RWPE2 (cell line): ENCODE results near the gene FAU.

ENCODE experiments used
- ATAC-seq: fragments of 200-7000 bp; cut with Tn5 transposase; 3 replicates; pipeline ENCODE4 v1.9.1; 2021; ENCODE audit warnings: low read depth
- DNase-seq: peaks from one replicate; pipeline ENCODE4 v3.0.0-alpha.2; 2020; ENCODE audit warnings: low spot score
- H3K27ac ChIP-seq: fragments of 450-650 bp; 2 replicates; pipeline ENCODE4 v1.5.1; 2017; ENCODE audit warnings: mild to moderate bottlenecking; ENCODE audit not compliant: poor library complexity, severe bottlenecking
- H3K27me3 ChIP-seq: fragments of 250-450 bp; sonication (Bioruptor Pico); 2 replicates; pipeline ENCODE4 v1.5.1; 2021; ENCODE audit warnings: mild to moderate bottlenecking, moderate library complexity; ENCODE audit not compliant: insufficient read depth, poor library complexity, severe bottlenecking
- H3K36me3 ChIP-seq: fragments of 250-450 bp; sonication (Bioruptor Pico); 2 replicates; pipeline ENCODE4 v1.5.1; 2020; ENCODE audit warnings: low read depth, mild to moderate bottlenecking, moderate library complexity
- H3K4me1 ChIP-seq: fragments of 250-450 bp; sonication (Bioruptor Pico); 2 replicates; pipeline ENCODE4 v1.5.1; 2021; ENCODE audit warnings: mild to moderate bottlenecking, moderate library complexity; ENCODE audit not compliant: insufficient read depth, poor library complexity, severe bottlenecking
- H3K4me3 ChIP-seq: fragments of 250-450 bp; sonication (Bioruptor Pico); 2 replicates; pipeline ENCODE4 v1.5.1; 2021; ENCODE audit warnings: mild to moderate bottlenecking, moderate library complexity; ENCODE audit not compliant: severe bottlenecking
- H3K9me3 ChIP-seq: fragments of 250-450 bp; sonication (Bioruptor Pico); 2 replicates; pipeline ENCODE4 v1.5.1; 2021; ENCODE audit warnings: mild to moderate bottlenecking, moderate library complexity; ENCODE audit not compliant: severe bottlenecking
- TF ChIP-seq, protein P1 (sequence below): fragments of 450-650 bp; IDR thresholded peaks from one replicate; pipeline ENCODE4 v1.5.1; 2017; ENCODE audit warnings: mild to moderate bottlenecking, moderate library complexity; ENCODE audit not compliant: poor library complexity, severe bottlenecking

The FAU gene

DNA sequence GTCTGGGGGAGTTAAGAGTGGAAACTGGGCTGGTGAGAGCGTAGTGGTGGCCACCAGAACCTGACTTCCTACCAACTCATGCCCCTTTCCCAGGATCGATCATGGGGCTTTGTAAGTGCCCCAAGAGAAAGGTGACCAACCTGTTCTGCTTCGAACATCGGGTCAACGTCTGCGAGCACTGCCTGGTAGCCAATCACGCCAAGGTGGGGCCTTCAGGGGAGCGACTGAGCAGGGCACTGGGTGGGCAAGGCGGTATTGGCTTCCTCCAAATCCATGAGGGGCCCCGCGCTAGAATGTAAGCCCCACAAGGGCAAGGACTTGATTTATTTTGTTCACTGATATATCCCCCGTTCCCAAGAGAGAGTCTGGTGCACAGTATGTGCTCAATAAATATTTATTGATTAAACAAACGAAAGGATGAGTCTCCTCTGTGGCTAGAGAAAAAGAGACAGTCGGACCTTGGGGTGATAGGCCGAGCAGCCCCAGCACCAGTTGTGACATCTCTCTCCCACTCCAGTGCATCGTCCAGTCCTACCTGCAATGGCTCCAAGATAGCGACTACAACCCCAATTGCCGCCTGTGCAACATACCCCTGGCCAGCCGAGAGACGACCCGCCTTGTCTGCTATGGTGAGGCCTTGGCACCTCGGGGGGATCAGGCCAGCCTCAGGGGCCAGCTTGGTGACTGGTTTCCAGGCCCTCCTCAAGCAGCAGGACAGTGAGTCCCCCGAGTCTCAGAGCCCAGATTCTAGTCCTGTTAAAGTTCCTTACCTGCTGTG lies 37.1 kb downstream of the FAU start:
- DNase-seq (no peak), ATAC-seq (peak; percentile 3; the same call in 1 of the 3 replicates)
- Histone ChIP-seq H3K9me3 (no peaks in the 10 kb centered on the region), H3K36me3 (peaks cover 55% of the 10 kb centered on the region), H3K27me3 (no peaks in the 10 kb centered on the region), H3K4me3 (peak overlapping the region; percentile 78), H3K4me1 (peaks cover 13% of the 10 kb centered on the region), H3K27ac (peak overlapping the region; percentile 65)
- TF ChIP-seq, protein P1, sequence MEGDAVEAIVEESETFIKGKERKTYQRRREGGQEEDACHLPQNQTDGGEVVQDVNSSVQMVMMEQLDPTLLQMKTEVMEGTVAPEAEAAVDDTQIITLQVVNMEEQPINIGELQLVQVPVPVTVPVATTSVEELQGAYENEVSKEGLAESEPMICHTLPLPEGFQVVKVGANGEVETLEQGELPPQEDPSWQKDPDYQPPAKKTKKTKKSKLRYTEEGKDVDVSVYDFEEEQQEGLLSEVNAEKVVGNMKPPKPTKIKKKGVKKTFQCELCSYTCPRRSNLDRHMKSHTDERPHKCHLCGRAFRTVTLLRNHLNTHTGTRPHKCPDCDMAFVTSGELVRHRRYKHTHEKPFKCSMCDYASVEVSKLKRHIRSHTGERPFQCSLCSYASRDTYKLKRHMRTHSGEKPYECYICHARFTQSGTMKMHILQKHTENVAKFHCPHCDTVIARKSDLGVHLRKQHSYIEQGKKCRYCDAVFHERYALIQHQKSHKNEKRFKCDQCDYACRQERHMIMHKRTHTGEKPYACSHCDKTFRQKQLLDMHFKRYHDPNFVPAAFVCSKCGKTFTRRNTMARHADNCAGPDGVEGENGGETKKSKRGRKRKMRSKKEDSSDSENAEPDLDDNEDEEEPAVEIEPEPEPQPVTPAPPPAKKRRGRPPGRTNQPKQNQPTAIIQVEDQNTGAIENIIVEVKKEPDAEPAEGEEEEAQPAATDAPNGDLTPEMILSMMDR: no peak

DNA sequence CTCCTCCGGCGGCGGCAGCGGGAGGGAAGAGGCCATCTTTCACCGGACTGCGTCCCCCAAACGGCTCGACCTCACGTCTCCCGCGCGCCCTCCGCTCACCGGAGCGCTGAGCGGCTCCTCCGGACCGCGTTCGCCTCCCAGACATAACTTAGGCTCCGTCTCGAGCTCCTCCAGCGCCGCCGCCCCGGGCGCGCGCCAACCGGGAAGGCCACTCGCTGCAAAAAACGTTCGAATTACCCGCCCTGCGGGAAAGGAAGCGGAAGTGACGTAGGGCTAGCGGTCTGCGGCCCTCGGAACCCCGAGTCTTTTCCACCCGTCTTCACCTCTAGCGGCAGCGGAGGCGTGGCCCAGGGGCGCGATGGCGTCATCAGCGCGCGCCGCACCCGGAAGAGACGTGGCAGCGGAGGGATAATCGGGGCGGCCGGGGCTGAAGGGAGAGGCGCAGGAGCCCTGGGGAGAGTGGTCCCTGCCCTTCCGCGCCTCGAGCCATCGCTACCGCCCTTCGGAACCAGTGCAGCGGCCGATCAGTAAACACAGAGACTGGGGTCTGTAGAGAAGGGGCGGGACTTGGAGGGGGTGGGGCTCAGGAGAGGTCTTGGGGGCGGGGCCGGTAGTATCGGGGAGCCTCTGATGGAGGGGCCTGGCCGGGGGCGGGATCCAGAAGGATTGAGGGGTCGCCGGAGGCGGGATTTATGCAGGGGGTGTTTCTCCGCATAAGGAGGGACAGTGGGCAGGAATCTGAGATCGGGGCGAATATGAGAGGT lies 37.9 kb downstream of the FAU start, which contains the start of the genes CDCA5 and ZFPL1:
CDCA5 (minus strand) TSS at position 207 of the 764 bp plus-strand sequence; CDS start at position 145, 62 bp downstream.
ZFPL1 (plus strand) TSS at position 389 of the 764 bp plus-strand sequence. CDS start 477 bp downstream, outside the sequence.
- Histone ChIP-seq H3K27me3 (no peaks in the 10 kb centered on the region), H3K9me3 (no peaks in the 10 kb centered on the region), H3K4me3 (peak within 1 kb of the TSS; percentile 78), H3K4me1 (peaks cover 13% of the 10 kb centered on the region), H3K36me3 (peaks cover 63% of the 10 kb centered on the region), H3K27ac (peak within 1 kb of the TSS; percentile 65)
- ATAC-seq (peak; percentile 82), DNase-seq (peak; percentile 91)
- TF ChIP-seq, protein P1: no peak

DNA sequence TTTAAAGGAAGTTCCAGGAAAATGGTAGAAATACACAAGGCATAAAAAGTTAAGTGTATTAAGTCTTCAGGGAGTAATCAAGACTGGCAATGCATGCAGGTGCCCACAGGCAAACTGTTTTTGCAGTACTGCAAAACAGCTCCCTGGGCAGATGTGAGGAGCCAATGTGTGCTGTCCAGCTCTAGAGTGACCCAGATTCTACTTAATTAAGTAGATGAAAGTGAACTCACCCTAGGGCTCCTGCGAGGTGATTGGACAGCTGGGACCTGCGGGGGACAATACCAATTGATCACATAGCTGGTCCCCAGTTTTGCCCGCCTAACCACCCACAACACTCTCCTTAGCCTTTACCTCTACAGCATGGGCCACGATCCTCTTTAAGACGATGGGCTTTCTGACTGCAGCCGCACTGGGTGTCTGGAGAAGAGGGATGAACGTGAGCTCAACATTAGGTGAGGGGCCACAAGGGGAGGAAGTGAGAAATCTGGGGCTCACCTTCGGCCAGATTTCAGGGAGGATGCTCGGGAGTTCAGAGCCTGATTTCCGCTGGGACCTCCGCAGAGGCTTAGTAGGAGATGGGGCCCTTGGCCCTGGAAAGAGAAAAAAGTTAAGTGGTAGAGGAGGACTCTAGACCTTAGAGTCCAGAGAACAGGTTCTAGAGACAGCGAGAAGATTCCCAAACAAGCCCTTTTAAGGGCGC lies 38.6 kb downstream of the FAU start:
- ATAC-seq (no peak; the same call in 2 of the 3 replicates), DNase-seq (no peak)
- H3K4me1 ChIP-seq: peaks cover 13% of the 10 kb centered on the region
- no peaks in the 10 kb centered on the region for H3K27me3 ChIP-seq
- H3K36me3 ChIP-seq: peaks cover 70% of the 10 kb centered on the region
- no peaks in the 10 kb centered on the region for H3K9me3 ChIP-seq
- TF ChIP-seq, protein P1: no peak
- H3K4me3 ChIP-seq: peak overlapping the region; percentile 78
- peak overlapping the region; percentile 65 for H3K27ac ChIP-seq

DNA sequence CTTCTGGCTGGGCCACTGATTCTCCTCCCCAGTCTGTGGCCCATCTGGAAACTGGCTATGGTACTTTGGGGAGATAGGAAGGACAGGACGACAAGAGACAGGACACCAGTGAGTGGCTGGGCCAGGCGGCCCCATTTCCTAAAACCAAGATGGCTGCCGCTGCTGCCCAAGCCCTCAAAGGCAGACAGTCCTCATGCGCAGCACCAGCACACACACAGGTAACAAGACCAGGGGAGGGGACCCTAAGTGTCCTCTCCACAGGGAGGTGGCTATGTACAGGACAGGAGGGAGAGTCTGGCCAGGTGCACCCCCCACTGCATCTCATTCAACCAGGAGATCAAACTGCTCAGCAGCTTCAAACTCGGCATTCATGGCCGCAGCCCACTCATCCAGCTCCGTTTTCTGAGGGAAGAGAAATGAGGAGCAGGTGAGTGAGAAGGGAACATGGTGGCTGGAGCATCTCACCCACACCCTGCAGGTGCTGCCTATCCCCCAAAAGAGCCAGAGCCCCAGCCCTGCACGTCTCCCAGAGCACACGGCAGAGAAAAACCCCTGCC lies 43.1 kb downstream of the FAU start:
- no peak overlapping the region for H3K4me3 ChIP-seq
- peaks cover 7% of the 10 kb centered on the region for H3K4me1 ChIP-seq
- H3K36me3 ChIP-seq: peaks cover 61% of the 10 kb centered on the region
- H3K27ac ChIP-seq: no peak overlapping the region
- TF ChIP-seq, protein P1: no peak
- ATAC-seq (no peak), DNase-seq (no peak)
- no peaks in the 10 kb centered on the region for H3K9me3 ChIP-seq
- H3K27me3 ChIP-seq: no peaks in the 10 kb centered on the region
